Inferior parietal cortex (tissue), 1 donor: ENCODE data around the gene ANKEF1.
"Not testable (repeated sequence)": the region's sequence is repeated elsewhere in the genome, so short reads cannot be mapped to it uniquely, and the experiment has no call there.

Experiments
- DNase-seq: peaks from one replicate; pipeline ENCODE4 v3.0.0-alpha.2; 2016; ENCODE audit errors: extremely low spot score

Gene ANKEF1

DNA sequence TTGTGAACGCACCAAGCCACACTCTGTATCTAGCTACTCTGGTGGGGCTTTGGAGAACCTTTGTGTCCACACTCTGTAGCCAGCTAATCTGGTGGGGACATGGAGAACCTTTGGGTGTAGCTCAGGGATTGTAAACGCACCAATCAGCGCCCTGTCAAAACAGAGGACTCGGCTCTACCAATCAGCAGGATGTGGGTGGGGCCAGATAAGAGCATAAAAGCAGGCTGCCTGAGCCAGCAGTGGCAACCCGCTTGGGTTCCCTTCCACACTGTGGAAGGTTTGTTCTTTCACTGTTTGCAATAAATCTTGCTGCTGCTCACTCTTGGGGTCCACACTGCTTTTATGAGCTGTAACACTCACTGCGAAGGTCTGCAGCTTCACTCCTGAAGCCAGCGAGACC is 2.5 kb upstream of the ANKEF1 start:
- DNase-seq: not testable (repeated sequence)

DNA sequence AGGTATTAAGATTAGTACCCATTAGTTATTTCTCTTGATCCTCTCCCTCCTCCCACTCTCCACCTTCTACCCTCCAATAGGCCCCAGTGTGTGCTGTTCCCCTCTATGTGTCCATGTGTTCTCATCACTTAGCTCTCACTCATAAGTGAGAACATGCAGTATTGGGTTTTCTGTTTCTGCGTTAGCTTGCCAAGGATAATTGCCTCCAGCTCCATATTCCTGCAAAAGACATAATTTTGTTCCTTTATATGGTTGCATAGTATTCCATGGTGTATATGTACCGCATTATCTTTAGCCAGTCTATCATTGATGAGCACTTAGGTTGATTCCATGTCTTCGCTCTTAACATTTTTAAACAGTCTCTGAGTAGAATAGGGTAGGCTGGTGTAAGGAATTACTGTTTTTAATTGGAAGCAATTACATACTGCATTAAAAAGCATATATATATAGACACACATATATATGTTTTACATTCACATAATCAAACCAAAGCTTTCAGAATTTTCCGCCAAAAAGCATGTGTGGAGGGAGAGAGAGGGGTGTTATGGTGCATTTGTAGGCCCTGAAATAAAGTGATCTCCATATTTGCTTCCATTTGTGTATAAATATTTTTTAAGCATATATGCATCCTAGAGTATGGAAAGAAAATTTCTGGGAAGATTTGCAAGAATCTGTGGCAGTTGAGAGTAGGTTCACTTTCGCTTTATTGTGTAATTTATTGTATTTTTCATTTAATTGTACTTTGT is 709 bp upstream of the ANKEF1 start:
- DNase-seq: no peak

DNA sequence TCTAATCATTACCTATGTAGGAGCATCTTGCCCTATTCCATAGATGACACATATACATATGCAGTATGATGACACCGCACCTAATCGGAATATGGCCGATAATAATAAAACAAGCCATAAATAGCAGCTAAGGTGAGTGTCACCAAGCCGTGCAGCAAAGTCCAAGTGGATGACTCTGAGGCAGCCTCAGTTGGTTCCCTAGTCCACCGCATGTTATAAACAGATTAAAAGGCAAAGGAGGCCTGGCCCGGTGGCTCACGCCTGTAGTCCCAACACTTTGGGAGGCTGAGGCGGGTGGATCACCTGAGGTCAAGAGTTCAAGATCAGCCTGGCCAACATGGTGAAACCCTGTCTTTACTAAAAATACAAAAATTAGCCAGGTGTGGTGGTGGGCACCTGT is 1.5 kb downstream of the ANKEF1 start:
- not testable (repeated sequence) for DNase-seq

DNA sequence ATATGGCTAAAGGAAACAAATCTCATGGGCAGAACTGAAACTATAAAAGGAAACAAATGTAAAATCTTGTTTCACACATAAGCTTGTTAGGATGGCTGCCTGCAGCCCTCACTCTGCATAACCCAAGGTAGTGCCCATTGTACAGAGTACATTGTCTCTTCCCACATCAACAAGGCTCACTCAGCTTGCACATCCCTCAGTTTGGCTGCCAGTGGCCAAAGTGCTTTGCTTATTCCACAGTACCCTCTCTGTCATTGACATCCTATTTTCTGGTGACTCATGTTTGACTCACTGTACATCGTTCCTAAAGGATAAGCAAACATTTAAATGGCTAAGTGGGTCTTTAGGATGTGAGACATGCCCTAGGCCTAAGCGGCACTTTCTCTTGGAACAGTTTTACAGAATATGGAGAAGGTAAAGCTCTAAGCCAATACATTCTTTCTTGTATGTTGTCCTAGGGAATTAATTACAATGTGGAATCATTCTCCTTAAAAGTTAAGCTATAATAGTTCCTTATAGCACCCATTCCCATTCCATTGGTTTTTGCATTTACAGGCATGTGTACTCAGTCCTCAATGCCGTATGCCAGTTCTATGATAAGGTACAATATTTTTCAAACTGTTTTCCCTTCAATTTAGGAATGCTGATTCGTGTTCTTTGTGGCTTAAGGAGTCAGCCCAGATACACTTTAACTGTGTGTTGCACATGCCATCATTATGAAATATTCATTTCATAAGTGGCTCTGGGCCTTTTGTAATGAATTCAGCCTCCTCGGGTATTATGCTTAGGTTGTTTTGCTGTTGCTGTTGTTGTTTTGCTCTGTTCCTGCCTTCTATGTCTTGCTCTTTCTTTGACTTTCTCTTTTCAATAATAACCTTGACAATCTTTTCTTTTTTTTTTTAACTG is 5.5 kb downstream of the ANKEF1 start:
- DNase-seq: no peak

DNA sequence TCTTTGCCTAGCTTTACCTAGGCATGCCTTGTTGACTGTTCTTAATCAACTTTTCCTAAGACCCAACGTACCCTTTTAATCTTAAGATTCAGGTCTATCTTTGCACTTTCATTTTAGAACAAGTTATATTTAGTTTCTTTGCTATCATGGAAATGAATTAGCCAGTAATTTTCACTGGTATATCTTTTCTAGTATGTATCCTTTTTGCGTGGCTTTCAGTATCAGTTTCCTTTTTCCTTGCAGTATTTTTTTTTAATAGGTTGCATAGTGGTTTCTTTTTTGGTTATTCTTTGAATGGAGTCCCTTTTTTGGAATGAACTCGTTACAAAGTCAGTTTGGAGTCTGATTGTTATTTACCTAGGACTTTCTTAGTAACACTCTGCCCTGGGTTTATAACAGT is 7.3 kb downstream of the ANKEF1 start:
- DNase-seq: no peak

DNA sequence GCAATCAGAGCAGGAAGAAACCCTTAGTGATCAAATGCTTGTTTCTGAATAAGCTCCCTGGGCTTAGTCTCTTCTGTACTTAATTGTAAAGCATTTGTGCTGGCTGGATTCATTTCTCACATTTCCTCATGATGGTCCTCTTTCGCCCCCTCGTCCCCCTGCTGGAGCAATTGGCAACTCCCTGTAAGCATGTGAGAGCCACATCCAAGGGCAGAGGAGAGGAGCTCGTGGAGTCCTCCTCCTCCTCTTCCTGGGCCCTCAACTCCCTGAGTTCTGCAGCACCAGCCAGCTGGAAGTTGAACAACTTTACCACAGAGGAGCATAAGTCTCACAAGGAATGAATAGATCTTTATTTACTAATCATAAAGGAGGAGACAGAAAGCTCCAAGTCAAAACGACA is 12.6 kb downstream of the ANKEF1 start:
- DNase-seq: no peak

DNA sequence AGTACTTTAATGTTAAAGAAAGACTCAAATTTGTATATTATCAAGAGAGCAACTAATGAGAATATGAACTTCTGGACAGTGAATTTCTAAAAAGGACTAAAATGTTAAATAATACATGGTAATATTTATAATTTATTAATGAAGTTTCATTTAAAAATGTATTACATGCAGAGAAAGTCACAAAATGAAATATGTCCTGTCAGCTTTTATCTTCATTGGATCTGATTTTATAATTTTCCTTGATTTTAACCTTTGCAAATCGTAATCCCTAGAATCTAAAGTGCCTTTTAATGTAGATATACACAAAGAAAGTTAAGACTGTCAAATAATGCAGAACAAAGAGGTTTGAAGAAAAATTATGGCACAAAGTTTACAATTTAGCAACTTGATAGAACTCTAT is 16.4 kb downstream of the ANKEF1 start:
- no peak for DNase-seq

DNA sequence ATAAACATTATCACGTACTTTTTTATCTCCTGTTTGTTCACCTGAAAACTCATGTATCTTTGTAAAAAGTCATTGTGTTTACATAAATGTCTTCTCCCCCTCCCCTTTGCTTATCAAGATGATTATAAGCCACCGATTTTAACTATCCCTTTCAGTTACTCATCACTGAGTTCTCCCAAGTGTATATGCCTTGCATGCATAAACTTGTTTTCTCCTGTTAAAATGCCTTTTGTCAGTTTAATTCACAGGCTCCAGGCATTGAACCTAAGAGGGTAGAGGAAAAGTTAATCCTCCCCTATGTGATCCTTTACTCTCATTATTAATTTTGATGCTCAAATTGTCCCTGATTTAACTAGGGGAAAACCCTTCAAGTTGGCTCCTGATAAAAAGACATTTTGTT is 24.2 kb downstream of the ANKEF1 start:
- DNase-seq: no peak

DNA sequence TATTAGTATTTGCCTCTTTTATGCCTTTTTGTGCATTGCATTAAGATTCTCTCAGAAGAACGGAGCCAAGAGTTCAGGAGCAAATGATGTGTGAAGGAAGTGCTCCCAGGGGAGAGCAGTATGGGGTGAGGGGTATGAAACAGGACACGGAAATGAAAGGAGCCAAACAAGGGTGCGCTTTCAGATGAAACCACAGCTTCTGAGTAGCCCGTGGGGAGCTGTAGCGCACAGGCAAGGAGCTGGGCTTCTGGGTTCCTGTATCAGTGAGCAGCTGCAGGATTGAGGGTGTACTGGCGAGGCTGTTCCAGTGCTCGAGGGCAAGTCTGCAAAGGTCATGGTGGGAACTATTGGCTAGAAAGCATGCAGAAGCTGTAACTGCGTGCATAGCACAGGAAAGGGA is 25.4 kb downstream of the ANKEF1 start:
- DNase-seq: no peak

DNA sequence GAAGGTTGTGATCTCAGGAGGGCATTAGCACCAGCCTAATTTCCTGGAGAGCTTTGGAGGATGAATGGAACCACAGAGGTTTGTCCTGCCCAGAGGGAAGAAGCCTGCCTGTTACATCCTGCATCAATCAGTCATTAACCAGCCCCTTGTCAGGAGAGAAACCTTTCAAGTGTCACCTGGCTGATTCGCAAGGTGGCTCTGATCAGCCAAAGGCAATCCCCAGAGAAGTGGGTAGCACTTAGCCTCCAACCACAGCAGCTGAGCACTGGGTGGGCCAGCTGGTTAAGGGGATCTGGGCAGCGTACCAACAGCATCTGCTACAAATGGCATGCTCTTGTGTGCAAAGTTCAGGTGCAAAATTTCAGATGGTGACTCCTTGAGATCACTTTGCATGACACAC is 26.9 kb downstream of the ANKEF1 start:
- DNase-seq: no peak

DNA sequence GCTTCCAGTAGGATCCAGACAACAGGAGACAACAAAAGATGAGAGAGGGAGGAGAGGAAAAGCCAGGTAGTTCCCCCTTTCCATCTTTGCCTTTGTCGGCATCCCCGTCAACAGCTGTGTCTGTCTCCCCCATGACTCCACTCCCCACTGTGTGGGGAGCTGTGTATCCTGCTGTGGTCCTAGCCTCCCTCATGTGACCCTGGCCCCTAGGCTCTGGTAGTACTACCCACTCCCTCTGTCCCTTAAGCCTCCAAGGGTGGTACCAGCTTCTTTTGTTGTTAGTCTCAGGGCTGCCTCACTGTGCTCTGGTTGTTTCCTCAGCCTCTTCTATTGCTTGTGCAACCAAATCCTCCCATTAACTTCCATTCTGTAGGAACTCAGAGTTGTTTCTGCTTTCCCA is 28.7 kb downstream of the ANKEF1 start:
- no peak for DNase-seq

DNA sequence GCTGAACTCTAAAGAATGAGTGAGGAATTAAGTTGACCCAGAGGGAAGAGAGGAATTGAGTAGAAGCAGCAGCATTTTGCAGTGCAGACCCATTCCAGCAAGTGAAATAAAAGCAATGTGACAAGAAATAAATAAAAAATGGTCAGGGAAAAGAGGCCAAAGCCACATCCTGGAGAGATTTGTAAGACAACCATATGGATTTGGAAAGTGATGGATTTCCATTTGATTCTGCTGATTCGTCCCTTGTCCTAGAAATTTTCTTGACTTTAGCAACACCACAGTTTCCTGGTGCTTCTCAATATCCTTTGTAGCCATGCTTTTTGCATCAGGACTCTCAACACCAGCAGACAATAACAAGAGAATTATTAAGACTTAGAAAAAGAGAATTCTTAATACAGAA is 29.8 kb downstream of the ANKEF1 start:
- DNase-seq: no peak

DNA sequence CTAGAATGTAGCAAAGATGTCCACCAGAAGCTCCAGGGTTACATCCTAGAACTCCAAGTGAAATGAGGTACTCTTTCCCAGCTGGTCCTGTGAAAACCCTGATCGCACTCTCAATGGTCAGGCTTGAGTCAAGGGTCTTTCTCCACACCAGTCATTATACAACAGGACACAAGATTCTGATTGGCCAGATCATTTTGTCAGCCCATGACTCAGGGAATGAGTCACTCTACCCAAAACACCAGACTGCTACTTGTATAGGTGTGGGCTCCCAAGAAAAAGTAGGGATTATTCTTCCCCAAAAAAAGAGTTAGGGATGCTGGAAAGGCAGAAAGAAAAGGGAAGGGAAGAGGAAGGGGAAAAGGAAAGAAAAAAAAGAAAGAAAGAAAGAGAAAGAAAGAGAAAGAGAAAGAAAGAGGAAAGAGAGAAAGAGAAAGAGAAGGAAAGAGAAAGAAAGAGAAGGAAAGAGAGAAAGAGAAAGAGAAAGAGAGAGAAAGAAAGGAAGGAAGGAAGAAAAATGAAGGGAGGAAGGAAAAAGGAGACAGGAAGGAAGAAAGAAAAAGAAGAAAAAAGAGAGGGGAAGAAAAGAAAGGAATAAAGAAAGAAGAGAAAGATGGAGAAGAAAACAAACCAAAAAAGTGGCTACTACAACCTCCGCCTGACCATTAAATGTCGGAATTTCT is 30.5 kb downstream of the ANKEF1 start:
- DNase-seq: no peak

DNA sequence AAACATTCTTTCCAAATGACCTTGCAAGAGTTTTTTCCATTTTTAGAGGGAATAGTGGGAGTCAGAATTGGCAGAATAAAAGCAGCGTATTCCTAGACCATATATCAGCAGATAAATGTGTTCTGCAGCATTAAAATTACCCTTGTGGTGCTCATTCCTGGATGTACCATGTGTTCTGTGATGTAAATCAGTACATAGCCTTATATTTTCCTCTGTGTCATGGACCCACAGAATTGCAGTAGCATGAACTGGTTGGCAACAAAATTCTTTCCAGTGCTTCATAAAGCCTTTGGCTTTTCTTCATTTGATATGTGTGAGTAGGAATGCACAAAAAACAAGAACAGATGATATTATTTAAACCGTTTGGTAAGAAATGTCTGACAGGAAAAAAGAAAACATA is 32.5 kb downstream of the ANKEF1 start:
- no peak for DNase-seq

DNA sequence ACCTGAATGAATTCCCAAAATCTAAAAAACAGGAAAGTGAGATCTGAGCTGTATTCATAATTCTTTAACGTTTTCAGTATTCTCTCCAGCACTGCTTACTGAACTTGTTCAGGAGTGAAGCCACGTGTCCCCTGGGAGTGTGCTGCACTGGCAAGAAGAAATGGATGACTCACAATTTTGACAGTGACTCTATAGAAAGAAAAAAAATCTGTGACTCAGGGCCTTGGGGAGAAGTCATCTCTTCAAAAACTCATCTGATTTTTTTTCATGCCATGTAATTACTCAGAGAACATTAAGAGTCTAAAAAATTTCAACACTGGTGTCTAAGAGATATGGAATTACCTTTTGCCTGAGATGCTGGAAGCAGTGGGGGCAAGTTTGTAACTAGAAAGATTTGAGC is 39.7 kb downstream of the ANKEF1 start:
- DNase-seq: peak; percentile 53

DNA sequence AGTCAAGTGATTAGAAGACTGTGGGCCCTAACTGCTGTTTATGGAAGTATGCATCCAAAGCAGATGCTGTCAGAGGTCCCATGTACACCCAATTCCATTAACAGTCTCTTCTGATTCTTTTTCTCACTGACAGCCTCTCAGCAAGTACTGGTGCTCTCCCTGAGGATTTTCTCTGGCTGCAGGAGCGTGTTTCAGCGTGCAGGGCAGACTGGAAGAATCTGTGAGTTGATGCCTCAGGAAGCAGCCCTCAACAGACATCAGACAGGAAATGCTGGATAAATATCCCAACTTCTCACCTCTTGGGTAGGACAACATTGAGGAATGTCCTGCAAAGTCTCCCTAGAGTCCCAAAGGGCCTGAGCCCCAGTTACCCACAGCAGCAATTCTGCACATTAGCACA is 40.8 kb downstream of the ANKEF1 start:
- DNase-seq: no peak

DNA sequence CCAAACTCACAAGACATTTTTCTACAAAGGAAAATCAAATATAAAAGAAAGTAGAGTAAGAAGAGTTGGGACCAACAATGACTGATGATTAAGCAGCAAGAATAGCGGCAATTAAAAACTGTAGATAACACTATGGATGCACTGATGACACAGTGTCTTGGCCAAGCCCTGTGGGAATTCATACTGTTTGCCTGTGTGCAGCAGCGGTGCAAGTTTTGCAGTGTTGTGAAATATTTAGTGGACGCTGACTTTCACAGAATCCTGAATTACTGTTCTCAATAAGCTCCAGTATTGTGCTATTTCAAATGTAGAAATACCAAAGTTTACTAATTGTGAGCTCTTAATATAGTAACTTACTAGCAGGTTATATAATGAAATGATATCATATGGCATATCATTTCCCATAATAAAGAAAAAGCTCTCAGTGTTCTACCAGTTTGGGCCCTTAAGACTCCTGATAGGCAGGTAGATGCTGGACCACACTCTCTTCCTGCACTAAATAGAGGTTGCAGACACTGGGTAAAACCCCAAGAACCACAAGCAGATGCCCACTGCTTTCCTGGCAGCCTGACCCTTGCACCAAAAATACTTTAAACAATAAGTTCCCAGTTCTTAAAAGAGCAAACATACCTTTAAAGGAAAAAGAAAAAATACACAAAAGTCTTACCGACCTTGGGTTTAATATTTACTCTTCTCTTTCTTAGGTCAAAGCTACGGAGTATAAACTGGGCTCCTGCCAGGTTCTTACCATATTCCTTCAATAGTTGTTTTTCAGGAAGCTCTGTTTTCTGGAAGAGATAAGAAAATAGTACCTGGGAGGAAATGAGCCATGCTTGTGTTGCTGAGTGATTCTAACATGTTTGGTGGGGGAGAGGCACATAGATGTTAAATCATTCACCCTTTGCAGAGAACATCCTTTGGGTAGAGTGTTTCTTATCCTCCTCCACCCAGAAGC is 41.6 kb downstream of the ANKEF1 start:
- no peak for DNase-seq

DNA sequence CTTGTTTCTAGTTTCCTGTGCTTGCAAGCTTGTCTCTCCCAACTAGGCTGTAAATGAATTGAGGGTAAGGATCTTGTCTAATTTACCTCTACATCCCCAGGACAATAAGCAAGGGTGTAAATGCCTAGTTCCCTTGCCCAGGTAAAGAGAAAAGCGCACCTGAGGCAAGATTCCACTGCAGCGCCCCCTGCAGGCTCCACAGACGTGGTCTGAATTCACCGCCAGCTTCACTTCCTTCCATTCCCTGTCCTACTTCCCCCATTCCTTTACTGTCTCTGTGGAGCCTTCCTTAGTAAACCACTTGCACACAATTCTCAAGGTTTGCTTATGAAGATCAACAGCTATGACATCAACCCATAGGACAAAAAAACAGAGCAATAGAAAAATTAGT is 42.3 kb downstream of the ANKEF1 start:
- DNase-seq: no peak

DNA sequence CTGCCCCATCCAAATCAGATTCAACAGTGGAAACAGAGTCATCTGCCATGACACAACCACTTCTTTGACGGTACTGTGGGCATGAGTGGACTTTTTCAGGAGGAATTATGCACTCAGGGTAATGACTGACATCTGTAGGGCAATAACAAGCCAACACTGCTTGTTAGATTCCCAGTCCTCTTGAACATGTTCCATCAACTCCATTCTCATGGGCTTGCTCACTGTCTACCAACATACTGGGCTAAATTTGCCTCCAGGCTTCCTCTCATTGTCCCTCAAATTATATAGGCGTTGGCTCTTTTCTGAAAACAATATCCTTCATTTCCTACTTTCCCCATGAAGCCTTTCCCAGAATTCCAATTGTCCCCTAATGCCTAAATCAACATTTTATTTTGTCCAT is 43.1 kb downstream of the ANKEF1 start:
- DNase-seq: no peak

DNA sequence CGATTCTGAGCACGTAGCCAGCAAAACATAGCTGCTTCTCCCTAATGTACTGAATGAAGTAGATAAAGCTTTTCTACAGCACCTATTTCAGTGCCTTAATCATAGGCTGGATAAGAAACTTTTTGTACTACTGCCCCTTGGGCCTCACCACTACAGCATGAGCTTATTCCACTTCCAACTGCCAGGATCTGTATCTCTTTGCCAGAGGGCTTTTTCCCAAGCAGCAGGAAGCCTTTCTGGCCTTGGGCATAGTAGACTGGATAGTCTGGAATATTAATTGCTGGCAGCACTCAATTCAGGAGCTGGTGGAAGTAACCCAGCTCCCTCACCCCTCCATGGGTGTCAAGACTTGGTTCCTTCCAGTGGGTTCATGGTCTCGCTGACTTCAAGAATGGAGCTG is 43.6 kb downstream of the ANKEF1 start:
- DNase-seq: no peak

DNA sequence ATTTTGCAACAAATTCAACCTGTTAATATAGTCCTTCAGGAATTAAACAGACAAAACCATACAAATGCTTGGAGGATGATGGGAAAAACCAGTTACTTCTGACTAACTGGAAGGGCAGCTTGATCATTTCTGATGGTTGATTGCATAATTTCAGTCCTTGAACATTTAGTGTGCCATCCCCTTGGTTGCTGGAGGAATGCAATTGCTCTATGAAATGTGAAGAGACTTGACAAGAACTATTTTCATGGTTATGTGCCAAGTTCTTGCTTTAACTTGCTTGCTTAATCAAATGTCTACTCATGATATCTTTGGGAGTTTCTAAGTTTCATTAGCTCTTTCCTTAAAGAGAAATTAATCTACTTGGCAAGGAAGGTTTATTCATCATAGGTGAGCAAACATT is 45.2 kb downstream of the ANKEF1 start:
- no peak for DNase-seq

DNA sequence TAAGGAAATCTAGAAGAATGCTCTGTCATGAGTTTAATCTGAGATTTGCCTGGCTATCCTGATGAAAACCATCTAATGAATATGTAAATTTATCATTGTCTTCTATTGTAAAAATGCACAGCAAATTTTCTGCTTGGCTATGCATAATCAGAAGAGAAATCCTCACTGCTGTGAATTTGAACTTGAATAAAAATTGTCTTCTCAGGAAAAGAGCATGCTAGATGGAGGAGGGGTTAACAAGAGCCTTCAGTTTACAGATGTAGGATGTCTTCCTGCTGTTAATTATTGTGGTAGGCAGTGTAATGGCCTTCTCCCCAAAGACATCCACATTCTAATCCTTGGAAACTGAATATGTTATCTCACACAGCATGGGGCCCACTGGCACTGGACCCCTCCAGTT is 45.8 kb downstream of the ANKEF1 start:
- no peak for DNase-seq
